Suprapubic skin (tissue), 3 donors: ENCODE data around the gene CDNF.

ENCODE experiments used
- CTCF ChIP-seq, 2 donors: fragments of 200-600 bp in 1 of 2; fragments of 450-650 bp in 1 of 2; sonication (generic) in 1 of 2; IDR thresholded peaks; one replicate each; pipeline ENCODE4 v1.5.1; 2016 to 2019; ENCODE audit warnings: antibody characterized with exemption in 2 of 2, mild to moderate bottlenecking in 1 of 2, moderate library complexity in 1 of 2
- EP300 ChIP-seq: sonication (generic); formaldehyde crosslinking; IDR thresholded peaks from one replicate; pipeline ENCODE4 v1.6.1; 2017; ENCODE audit warnings: antibody characterized with exemption

GRCh38 chr10:14775656-14776055 lies 62.2 kb downstream of the CDNF start:
- no peak for TF ChIP-seq CTCF (IDR thresholded peaks at IDR 0.05)
- TF ChIP-seq EP300, result no peak
